IPS DF 6.9 (cell line): Measurements from ENCODE around the gene BLMH.

Source experiments
- DNase-seq: peaks from one replicate; pipeline ENCODE4 v3.0.0-alpha.2; 2013; ENCODE audit warnings: low read depth, low spot score
- H3K27ac ChIP-seq: one replicate; pipeline ENCODE4 v1.5.1; 2013; ENCODE audit warnings: low read length, control low read depth
- H3K27me3 ChIP-seq: 2 replicates; pipeline ENCODE4 v1.6.1; 2013; ENCODE audit warnings: mild to moderate bottlenecking, low read length; ENCODE audit not compliant: control insufficient read depth, insufficient read depth
- H3K36me3 ChIP-seq: 2 replicates; pipeline ENCODE4 v1.6.1; 2013; ENCODE audit warnings: low read length; ENCODE audit not compliant: control insufficient read depth, insufficient read depth
- H3K4me1 ChIP-seq: 2 replicates; pipeline ENCODE4 v1.6.1; 2013; ENCODE audit warnings: low read length; ENCODE audit not compliant: control insufficient read depth, insufficient read depth
- H3K4me3 ChIP-seq: 2 replicates; pipeline ENCODE4 v1.5.1; 2013; ENCODE audit warnings: mild to moderate bottlenecking, low read length
- H3K9me3 ChIP-seq: 2 replicates; pipeline ENCODE4 v1.6.1; 2013; ENCODE audit warnings: low read length, inconsistent platforms; ENCODE audit not compliant: control insufficient read depth, insufficient read depth
- WGBS: extraction: QIAGEN DNeasy Blood & Tissue Kit; methylation state at CpG from one replicate; pipeline ENCODE4 v1.1.7; 2013; ENCODE audit warnings: mixed read lengths, missing lambda C conversion rate; ENCODE audit not compliant: insufficient read length, insufficient coverage; 5-methylcytosine and 5-hydroxymethylcytosine counted together

BLMH gene

DNA sequence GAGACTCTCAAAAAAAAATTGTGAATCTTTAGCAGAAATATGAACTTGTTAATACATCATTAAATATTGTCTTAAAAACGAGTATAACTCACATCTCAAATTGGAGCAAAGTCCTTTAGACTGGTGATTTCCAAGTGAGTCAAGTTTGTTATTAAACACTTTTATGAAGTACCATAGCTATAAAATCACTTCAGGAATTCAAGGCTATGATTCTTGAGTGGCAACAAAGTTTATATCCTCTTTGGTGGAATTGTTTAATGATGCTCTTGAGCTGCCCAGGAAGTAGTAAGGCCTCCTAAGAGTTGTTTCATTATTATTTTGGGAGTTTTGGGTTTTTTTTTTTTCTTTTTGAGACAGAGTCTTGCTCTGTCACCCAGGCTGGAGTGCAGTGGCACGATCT is 16.7 kb upstream of the BLMH start:
- DNase-seq, result no peak
- H3K27ac ChIP-seq, result no peak overlapping the region
- H3K4me3 ChIP-seq, result no peak overlapping the region
- no peaks in the 10 kb centered on the region for H3K36me3 ChIP-seq
- no peaks in the 10 kb centered on the region for H3K9me3 ChIP-seq
- WGBS, result no CpG with 5 or more reads among the region's 2 CpGs
- no peaks in the 10 kb centered on the region for H3K27me3 ChIP-seq
- H3K4me1 ChIP-seq, result no peaks in the 10 kb centered on the region

DNA sequence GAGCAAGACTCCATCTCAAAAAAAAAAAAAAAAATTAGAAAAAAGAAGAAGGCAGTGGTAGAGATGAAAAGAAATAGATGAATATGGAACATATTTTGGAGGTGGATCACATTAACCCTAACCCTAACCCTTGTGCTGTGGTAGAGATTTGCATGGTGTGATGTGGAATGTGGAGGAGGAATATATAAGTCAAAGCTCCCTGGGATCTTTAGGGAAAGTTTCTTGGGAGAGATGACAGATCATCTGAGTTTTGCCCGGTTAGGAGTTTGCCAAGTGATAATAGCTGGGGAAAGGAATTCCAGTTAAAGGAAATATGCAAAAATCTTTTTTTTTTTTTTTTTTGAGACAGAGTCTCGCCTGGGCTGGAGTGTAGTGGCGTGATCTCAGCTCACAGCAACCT is 13.0 kb upstream of the BLMH start:
- H3K9me3 ChIP-seq, result no peaks in the 10 kb centered on the region
- WGBS, result no CpG with 5 or more reads among the region's 3 CpGs
- DNase-seq, result no peak

DNA sequence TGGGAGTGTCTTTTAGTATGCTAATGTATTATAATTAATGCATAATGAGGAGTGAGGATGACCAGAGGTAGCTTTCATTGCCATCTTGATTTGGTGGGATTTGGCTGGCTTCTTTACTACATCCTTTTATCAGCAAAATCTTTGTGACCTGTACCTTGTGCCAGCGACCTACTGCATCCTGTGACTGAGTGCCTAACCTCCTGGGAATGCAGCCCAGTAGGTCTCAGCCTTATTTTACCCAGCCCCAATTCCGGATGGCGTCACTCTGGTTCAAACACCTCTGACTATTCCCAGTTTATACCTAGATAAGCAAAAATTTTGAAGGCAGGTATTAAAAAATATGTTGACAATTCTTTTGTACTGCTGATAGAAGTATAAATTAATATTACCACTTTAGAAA is 10.5 kb upstream of the BLMH start:
- Histone ChIP-seq H3K36me3 (no peaks in the 10 kb centered on the region), H3K4me3 (no peak overlapping the region), H3K9me3 (no peaks in the 10 kb centered on the region), H3K27me3 (no peaks in the 10 kb centered on the region), H3K4me1 (no peaks in the 10 kb centered on the region), H3K27ac (no peak overlapping the region)
- no peak for DNase-seq
- no CpG with 5 or more reads among the region's 3 CpGs for WGBS

More for the DNA sequence above, 13.0 kb upstream of the BLMH start:
- Histone ChIP-seq H3K4me3 (no peak overlapping the region), H3K27me3 (no peaks in the 10 kb centered on the region), H3K27ac (no peak overlapping the region), H3K36me3 (no peaks in the 10 kb centered on the region), H3K4me1 (no peaks in the 10 kb centered on the region)

DNA sequence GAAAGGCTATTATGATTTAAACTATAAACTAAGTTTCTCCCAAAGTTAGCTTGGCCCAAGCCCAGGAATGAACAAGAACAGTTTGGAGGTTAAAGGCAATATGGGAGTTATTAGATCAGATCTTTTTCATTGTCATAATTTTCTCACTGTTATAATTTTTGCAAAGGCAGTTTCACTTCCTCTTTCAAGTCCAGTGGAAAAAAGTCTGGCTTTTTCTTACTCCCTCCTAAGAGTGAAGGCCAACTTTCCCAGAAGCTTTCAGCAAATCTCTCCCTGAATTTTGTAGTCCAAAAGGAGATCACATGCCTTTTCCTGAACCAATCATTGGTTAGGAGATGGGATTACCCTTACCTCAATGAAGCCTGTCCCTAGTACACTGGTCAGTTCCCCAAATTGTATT is 9.1 kb upstream of the BLMH start:
- Histone ChIP-seq H3K4me1 (no peaks in the 10 kb centered on the region), H3K36me3 (no peaks in the 10 kb centered on the region), H3K27ac (no peak overlapping the region), H3K9me3 (no peaks in the 10 kb centered on the region), H3K27me3 (no peaks in the 10 kb centered on the region), H3K4me3 (no peak overlapping the region)
- no peak for DNase-seq

DNA sequence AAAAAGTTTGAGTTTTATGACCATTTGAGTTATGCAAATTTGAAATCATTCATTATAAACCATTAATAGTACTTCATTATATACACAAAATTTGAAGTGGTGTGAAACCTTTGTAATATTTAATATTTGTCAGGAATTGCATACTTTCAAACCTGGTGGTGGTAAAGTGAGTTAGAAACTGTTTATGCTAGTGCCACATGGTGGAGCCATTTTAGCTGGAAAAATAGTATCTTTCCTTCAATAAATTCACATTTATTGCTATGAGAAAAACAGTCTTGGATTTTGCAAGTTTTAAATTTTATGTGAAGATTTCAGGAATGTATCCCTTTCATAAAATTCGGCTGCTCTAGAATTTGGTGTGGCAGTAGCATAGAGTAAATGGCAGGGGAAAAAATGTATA is 7.3 kb upstream of the BLMH start:
- Histone ChIP-seq H3K27me3 (no peaks in the 10 kb centered on the region), H3K4me1 (no peaks in the 10 kb centered on the region), H3K36me3 (no peaks in the 10 kb centered on the region), H3K27ac (no peak overlapping the region), H3K4me3 (no peak overlapping the region), H3K9me3 (no peaks in the 10 kb centered on the region)
- DNase-seq, result no peak
- no CpG with 5 or more reads among the region's 1 CpG for WGBS

DNA sequence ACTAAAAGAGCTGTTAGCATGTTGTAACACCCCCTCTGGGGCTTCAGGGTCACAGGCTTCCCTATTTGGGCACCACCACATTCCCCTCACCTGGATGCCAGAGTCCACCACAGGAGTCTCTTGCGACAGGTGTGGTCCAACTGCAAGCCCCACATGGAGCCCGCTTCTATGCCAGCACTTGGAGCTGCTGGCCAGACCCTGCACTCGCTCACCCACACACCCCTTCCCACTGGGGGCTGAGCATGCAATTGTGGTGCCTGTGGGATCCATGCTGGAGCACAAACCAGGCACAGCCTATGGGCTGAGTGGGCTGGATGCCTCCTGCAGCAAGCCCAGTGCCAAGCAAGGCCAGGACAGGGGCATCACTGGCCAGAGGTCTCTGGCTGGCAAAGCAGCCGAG is 6.0 kb upstream of the BLMH start:
- WGBS, result no CpG with 5 or more reads among the region's 4 CpGs
- no peaks in the 10 kb centered on the region for H3K9me3 ChIP-seq
- DNase-seq, result no peak
- H3K27me3 ChIP-seq, result no peaks in the 10 kb centered on the region; the same call in 1 of the 2 replicates
- no peak overlapping the region for H3K27ac ChIP-seq
- H3K4me1 ChIP-seq, result no peaks in the 10 kb centered on the region
- H3K36me3 ChIP-seq, result no peaks in the 10 kb centered on the region
- H3K4me3 ChIP-seq, result no peak overlapping the region

DNA sequence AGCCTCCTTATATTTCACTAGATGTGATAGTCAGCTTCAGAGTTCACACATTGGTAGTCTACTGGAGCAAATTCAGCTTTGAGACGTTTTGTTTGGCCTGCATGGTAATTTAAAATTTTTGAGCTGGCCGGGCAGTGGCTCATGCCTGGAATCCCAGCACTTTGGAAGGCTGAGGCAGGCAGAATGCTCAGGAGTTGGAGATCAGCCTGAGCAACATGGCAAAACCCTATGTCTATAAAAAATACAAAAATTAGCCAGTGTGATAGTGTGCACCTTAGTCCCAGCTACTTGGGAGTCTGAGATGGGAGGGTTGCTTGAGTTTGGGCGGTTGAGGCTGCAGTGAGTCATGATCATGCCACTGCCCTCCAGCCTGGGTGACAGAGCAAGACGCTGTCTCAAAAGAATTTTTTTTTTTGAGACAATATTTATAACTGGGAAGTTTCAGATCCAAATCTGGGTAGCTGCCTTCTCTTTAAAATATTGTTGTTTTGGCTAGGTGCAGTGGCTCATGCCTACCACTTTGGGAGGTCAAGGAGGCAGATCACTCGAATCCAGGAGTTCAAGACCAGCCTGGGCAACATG is 4.8 kb upstream of the BLMH start:
- 0 out of 2 replicates have a peak, but pooled peaks cover 2% of the 10 kb centered on the region for H3K4me1 ChIP-seq
- DNase-seq, result no peak
- WGBS, result no CpG with 5 or more reads among the region's 5 CpGs

DNA sequence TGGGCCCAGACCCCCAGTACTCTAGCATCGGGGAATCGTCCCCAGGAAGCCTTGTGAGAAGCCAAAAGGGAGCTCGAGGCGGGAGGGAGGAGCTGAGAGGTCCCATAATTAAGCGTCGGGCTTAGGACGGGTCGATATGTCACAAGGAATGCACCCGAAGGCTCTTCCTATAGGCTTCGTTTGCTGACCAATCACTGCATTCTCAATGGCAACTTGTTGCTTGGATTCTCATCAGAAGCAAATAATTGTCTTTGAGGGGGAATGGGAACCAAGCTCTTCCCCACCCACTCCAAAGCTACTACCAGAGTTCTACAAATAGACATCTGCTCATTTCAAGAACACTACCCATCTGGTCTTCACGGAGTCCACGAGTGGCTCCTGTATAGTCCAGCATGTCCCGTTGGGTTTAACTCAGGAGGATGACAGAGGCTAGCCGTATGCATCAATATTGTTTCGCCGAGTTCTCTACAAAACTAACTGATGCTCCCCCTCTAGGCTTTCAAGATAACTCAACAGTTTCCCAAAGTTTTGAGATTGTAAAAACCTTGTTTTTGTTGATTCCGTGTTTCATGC is 628 bp upstream of the BLMH start:
- Histone ChIP-seq H3K27me3 (no peaks in the 10 kb centered on the region; the same call in 1 of the 2 replicates), H3K4me1 (0 out of 2 replicates have a peak, but pooled peaks cover 2% of the 10 kb centered on the region), H3K4me3 (peak overlapping the region; percentile 67; the same call in 1 of the 2 replicates), H3K9me3 (no peaks in the 10 kb centered on the region), H3K27ac (no peak overlapping the region), H3K36me3 (peaks cover 2% of the 10 kb centered on the region; the same call in 1 of the 2 replicates)
- DNase-seq, result no peak
- WGBS, result no CpG with 5 or more reads among the region's 17 CpGs

More for the DNA sequence above, 4.8 kb upstream of the BLMH start:
- no peaks in the 10 kb centered on the region for H3K9me3 ChIP-seq
- no peaks in the 10 kb centered on the region; the same call in 1 of the 2 replicates for H3K27me3 ChIP-seq
- no peaks in the 10 kb centered on the region for H3K36me3 ChIP-seq
- H3K27ac ChIP-seq, result no peak overlapping the region
- no peak overlapping the region for H3K4me3 ChIP-seq

DNA sequence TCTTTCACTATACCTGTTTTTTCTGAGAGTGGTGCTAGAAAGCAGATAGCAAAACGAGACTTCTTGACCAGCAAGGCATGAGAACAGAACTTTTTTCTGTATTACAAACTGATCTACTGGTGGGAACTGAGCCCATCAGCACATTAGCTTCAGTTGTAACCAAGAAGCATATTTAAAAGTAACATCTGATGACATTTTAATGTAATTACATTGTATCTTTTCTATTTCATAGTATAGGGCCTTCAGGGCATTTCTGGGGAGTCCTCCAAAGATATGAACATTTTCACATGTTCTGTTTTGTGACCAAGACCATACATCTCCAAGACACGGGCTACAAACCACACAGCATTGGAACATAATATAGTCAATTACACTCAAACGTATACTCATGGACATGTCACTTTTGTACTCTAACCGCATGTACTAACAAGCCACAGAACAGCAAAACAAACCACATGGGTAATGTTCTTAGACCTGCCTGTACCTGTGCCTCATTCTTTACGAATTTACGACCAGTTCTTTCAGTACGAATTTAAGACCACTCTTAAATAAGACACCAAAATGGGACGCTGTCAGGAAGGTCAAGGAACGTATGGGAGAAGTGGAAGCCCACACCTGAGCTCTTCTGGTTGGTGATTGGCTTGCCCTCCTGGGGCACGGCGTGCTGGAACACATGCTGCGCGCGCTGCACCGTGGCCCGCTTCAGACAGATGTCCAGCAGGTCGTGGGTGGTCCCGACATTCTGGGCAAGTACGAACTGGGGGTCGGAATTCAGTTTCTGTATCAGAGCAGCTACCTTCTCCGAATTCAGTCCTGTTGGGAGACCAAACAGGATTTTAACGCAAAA is 825 bp downstream of the BLMH start:
- H3K4me3 ChIP-seq, result peak overlapping the region; percentile 67
- DNase-seq, result no peak

DNA sequence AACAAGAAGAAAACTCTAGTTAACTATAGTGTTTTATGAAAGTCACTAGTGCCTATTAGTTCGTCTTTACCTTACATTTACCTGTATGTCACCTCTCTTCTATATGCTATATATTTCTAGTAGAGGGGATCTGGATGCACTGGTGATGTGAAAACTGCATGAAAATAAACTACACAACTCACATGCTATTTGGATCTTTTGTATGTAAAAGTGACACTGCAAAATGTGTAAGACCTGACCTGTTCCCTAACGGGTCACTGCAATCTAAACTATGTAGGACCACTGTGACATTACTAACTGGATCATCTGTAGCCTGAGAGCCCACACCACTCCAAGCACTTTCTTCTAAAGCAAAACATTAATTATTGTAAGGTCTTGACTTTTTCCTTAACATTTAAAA is 1.7 kb downstream of the BLMH start:
- Histone ChIP-seq H3K4me1 (0 out of 2 replicates have a peak, but pooled peaks cover 2% of the 10 kb centered on the region), H3K4me3 (no peak overlapping the region), H3K36me3 (peaks cover 6% of the 10 kb centered on the region; the same call in 1 of the 2 replicates), H3K9me3 (no peaks in the 10 kb centered on the region), H3K27me3 (no peaks in the 10 kb centered on the region; the same call in 1 of the 2 replicates), H3K27ac (no peak overlapping the region)
- WGBS, result no CpG with 5 or more reads among the region's 2 CpGs
- DNase-seq, result no peak

More for the DNA sequence above, 825 bp downstream of the BLMH start:
- no CpG with 5 or more reads among the region's 22 CpGs for WGBS
- H3K27ac ChIP-seq, result no peak overlapping the region
- peaks cover 6% of the 10 kb centered on the region; the same call in 1 of the 2 replicates for H3K36me3 ChIP-seq
- H3K9me3 ChIP-seq, result no peaks in the 10 kb centered on the region
- H3K4me1 ChIP-seq, result 0 out of 2 replicates have a peak, but pooled peaks cover 2% of the 10 kb centered on the region
- no peaks in the 10 kb centered on the region; the same call in 1 of the 2 replicates for H3K27me3 ChIP-seq
